CMK (cell line): ENCODE results near the gene APOBEC3A.
"Not testable (repeated sequence)": the region's sequence is repeated elsewhere in the genome, so short reads cannot be mapped to it uniquely, and the experiment has no call there.

Source experiments
- DNase-seq: peaks from one replicate; pipeline ENCODE4 v3.0.0-alpha.2; 2010; ENCODE audit warnings: low read depth

The APOBEC3A gene

DNA sequence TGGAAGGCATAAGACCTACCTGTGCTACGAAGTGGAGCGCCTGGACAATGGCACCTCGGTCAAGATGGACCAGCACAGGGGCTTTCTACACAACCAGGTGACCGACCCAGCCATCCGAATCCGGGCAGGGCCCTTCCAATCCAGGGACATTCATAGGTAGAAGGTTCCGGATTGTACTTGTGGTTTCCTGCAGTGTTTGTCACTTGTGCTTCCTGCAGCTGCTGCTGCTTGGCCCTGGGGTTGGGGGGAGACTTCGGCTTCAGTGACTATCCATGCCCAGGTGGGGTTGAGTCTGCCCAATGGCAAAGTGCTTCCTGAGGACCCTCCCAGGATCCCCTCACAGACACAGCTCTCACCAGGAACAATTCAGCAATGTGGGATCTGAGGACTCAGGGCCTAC lies 2.2 kb downstream of the APOBEC3A start:
- DNase-seq: no peak

DNA sequence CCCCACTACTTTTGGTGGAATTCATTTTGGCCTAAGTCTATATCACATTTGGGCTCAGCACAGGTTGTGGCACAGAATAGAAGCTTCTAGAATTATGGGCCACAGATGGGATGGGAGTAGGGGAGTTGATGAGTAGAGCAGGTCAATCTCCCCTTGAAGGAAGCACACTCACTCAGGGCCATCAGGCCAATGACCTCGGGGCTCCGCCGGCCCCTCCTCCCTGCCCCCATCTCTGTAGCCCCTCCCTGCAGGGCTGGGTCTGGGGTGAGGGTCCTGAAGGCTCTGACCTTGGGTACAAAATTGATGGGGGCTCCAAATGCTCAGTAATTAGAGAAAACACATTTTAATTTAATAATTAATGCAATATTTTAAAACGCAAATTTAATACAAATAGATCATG lies 3.3 kb downstream of the APOBEC3A start:
- DNase-seq: not testable (repeated sequence)

DNA sequence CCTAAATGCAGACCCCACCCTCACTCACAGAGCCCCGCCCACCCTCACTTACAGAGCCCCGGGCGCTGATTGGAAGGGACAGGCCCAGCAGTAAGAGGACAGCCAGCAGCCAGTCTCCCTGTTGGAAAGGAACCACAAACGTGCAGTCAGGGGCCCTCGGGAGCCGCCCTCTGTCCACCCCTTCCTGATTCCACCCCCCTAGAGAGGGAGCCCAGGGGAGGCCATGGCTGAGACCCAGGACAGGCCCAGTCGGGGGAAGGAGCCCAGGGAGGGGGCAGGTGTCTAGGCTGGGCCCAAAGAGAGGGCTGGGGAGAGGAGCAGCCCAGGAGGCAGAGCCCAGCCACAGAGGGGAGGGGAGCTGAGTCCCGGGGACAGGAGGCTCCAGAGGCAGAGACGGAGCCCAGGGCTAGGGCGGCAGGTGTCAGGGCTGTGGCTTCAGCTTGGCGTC lies 5.9 kb downstream of the APOBEC3A start:
- not testable (repeated sequence) for DNase-seq

DNA sequence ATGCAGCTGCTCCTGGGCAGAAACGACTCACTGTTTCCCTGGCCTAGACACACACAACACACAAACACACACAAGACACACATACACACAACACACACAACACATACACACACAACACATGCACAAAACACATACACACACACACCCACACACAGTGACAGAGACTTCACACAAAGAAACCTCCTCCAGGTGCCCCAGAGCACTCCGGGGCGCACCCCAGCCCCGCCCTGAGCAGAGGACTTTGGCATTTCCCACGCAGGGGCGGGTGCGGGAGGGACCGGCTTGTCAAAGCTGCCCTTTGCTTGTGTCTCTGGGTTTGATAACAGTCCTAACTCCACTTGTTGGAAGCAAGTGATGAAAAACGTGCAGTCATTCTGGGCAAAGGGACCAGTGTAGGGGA lies 6.5 kb downstream of the APOBEC3A start:
- DNase-seq: no peak

DNA sequence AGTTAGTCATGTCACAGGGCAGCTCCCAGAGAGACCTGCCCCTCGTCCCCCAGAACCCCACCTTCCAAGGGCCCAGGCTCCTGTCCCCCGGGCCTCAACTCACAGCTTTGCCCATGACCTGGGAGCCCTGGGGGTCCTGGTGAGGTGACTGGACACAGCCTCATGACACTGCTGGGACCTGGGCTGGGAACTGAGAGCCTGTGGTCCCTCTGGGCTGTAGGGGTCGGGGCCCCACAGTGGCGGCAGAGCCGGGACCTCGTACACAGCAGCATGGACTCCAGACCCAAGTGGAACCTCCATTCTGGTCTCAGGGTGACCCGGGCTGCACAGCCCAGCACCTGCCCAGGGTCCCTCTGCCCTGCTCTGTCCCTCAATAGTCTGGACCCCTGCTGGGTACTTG lies 6.9 kb downstream of the APOBEC3A start:
- DNase-seq: no peak

DNA sequence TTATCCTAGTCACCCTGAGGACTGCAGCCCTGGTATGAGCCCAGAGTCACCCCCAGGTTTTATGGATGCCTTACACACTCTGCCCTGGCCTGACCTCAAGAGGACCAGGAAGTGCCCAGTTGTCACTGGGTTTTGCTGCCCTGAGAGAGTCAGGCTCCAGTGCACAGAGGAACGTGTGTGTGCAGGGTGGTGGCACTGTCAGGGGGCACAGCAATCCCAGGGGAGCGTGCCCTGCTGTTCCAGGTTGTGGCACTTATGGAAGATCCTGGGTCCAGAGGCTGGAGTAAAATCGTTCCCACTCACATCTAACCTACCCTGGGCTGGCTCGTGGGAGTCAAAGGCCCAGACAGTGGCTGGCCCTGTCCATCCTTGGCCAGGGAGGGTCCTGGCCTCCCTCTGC lies 7.6 kb downstream of the APOBEC3A start:
- no peak for DNase-seq

DNA sequence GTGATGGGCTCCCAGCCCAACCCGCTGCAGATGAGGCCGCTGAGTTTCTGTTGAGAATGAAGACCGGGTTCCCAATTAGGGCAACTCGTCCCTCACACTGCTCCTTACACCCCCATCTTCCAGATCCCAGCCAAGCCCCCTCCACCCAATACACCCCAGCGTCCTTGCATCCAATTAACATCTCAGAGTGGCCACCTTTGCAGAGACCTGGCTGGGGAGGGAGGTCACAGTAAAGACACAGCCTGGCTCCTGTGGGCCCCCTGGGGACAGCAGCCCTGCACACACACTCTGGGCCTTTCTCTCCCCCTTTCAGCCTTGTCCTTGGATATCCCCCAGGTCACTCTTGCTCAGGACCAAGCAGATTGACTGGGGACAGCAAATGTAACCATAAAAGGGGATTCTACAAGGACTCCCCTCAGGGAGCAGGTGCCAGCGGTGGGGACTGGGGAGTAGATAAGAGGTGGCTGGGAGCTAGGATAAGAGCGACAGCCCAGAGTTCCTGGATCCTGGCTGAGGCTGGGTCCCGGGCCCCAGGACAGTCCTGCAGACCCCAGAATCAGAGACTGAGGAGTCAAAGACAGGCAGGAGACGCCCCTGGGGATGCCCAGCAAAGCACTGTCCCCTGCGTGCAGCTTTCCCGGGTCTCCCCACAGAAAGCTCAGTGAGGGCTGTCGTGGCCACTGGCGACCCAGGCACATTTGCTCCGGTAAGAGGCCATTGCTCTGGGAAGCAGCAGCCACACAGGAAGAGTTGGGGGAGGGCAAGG lies 8.4 kb downstream of the APOBEC3A start:
- DNase-seq: no peak

DNA sequence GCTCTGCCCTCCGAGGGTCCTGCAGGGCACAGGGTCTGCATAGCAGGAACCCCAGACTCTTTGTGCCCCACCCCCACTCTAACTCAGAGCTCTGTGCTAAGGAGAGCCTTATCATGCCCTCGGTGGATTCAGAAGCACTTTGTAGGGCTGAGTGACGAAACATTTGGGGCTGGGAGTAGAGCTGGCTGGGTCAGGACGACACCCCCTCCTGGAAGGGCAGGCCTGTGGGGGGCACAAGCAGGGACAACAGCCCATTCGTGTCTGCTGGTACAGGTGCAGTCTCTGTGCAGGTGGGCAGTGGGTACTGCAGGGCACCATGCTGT lies 8.9 kb downstream of the APOBEC3A start:
- no peak for DNase-seq

DNA sequence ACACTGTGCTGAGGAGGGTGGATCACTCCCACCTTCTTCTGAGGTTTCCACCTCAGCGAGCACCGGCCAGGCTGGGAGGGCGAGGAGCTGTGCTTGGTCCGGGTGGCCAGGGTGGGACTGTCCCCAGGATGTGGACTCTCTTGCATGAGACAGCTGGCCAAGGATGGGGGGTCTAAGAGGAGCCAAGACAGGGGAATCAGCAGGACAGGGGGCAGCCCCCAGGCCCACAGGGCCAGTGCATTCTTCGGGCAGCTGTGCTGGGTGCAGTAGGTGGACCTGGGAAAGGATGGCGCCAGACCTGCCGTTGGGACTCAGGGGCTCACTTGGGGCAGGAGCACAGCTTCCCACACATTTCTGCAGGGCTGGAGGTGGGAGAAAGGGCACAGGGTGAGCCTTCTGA lies 9.5 kb downstream of the APOBEC3A start:
- no peak for DNase-seq

DNA sequence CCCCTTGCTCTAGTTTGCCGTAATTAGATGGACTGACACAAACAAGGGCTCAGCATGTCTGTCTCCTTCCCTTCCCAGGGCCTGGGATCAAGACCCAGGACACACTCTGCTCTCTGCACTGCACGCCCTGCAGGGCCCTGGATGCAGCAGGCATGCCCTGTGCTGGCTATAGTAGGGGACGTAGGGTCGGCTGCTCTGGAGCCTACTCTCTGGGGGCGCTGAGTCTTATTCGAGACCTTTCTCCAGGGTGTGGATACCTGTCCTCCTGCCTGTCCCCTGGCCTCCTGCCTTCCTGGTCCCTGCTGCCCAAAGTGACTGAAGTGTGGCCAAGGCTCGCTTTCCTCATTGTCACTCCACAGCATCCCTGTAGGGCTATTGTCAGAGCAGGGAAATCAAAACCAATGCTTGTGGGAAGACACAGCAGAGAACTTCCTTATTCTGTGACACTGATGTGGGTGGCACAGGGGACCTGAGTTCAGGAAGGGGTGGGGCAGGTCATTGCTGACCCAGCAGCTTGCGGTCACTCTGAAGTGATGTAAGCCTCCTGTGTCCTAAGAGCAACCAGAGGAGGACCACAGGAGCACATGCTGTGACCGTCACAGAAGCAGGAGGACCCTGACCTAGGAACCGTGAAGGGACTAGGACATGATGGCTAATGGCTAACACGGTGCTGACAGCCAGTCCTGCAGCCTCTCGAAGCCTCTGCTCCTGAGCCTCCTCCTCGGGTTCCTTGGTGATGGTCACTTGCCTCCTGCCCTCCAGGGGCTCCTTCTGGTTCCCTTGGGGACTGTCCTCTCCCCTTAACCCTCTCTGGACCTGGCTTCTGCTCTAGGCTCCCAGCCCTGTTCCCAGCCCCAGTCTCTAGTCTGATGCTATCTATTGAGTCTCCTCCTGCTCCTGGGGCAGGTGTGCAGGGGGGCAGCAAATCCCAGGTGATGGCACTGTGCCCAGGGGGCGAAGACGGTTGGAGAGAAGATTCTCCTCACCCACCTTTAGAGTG lies 10.3 kb downstream of the APOBEC3A start:
- DNase-seq: peak; percentile 50

DNA sequence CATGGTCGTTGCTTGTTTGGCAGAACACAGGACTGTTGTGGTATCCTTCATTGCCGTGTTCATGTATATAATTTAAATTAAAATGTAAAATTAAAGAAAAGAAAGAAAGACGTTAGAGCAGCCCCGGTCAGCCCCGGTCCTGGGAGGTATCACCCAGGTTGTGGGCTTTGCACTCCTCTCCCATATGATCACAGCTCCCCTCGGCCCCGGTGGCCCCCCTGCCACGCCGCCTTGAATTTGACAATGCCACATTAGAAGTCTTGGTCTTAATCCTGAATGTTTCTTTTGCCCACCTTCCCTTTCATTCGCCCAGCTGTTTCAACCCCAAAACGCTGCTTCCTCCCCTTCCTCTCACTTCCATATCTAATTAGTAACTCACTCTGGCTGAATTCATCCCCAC lies 11.4 kb downstream of the APOBEC3A start:
- no peak for DNase-seq

DNA sequence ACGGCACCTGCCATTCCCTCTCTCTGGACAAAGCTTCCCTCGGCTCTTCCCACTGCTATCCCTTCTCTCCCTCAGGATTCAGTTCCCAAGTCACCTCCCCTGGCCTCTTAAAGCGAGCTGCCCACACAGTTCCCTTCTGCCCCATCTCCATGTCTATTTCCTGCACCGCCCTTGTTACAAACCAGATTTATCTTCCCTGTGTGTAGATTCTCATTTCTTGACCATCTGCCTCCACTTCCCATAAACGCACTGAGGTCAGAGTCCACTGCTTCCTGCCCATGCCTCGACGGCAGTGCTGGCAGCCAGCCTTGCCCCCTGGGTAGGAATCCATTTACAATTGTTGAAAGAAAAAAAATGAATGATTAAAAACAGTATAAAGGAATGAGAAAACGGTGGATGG lies 13.1 kb downstream of the APOBEC3A start:
- no peak for DNase-seq

DNA sequence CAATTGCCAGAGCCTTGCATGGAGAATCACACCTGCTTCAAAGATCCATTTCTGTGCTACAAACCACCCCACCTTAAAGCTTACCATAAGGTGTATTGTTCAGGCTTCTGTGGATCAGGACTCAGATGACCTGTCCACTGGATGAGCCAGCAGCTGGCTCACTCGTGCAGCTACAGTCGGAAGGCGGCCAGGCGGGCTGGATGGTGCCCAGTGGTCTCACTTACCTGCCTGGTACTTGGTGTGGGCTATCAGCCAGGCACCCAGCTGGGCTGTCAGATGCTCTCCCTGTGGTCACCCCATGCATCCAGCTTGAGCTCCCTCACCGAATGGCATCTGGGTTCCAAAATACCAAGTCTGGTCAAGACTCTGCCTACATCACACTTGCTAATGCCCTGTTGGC lies 13.8 kb downstream of the APOBEC3A start:
- no peak for DNase-seq

DNA sequence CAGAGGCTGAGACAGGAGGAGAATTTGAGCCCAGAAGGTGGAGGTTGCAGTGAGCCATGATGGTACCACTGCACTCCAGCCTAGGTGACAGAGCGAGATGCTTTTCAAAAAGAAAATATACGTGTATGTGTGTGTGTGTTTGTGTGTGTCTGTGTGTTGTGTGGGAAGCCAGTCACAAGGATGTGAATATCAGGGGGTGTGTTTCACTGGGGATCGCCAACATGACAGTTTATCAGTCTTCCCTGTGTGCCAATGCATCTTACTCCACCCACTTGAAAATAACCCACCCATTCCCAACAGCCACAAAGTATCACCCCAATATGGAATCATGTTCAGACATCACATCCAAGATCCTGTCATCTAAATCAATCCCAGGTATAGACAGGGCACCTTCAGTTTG lies 14.4 kb downstream of the APOBEC3A start:
- no peak for DNase-seq

DNA sequence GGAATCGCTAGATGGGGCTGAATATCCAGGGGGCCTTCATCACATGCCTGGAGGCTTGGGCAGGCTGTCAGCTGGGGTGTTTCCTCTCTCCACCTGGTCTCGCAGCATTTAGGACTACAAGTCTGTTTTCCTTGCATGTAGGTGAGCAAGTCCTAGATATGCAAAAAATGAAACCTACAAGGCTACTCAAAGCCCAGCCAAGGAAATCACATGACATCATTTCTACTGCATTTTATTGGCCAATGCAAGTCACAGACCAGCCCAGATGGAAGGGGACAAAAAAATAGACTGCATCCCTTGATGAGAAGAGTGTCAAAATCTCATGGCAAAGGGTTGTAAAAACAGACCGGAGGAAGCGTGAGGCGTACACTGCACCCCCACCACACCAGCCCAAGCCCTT lies 15.1 kb downstream of the APOBEC3A start:
- DNase-seq: no peak

DNA sequence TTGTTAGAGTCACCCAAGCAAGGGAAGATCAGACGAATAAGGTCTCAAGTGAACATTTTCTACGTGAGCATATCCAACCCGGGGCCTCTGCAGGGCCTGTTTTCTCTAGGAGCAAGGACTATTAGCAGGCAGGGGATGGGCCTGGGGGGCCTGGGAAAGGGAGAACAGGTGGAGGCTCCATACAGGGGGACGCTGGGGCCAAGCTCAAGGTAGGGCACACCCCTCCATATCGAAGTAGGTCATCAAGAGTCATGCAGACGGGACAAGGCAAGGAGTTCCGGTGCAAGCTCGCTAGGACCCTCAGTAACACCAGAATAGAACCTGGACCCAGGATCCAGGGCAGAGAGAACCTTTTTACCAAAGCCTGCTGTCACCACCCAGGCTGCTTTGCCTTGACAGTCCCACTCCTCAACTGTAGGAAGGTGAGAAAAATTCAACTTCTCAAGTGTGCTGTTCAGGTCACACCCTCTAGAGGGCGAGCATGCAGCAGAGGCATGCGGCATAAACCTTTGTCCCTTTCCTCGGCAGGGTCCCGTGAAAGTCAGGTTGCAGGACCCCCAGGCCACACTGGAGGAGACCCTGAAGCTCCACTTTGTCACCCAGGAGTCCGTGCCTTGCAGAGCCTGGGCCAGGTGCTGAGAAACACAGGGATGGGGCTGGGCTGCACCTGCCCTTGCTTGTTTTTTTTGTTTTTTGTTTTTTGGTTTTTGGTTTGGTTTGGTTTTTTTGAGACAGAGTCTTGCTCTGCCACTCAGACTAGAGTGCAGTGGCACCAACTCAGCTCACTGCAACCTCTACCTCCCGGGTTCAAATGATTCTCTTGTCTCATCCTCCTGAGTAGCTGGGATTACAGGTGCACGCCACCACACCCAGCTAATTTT lies 16.1 kb downstream of the APOBEC3A start:
- DNase-seq: no peak

DNA sequence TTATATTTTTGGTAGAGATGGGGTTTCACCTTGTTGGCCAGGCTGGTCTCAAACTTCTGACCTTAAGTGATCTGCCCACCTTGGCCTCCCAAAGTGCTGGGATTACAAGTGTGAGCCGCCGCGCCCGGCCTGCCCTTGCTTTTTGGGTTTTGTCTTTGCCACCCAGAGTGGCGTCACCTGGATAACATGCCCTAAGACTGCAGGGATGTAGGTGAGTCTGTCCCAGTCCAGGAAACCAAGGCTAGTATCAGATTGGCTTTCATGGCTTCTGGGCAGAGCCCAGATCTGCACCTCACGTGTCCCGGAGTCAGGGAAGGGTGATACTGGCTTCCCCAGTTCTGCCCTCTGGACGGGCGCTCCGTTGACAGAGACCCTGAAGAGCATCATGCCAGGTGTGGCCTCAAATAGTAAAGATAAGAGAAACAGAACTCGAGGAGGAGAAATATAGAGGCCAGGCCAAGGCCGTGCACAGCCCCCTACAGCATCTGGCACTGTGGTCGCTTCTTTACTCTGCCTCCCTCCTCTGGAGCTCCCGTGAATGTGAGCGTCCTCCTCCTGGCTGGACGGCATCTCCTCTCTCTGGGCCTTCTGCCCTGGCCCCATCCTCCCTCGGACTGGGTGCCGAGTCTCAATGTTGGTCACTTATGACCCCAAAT lies 16.9 kb downstream of the APOBEC3A start:
- DNase-seq: no peak

DNA sequence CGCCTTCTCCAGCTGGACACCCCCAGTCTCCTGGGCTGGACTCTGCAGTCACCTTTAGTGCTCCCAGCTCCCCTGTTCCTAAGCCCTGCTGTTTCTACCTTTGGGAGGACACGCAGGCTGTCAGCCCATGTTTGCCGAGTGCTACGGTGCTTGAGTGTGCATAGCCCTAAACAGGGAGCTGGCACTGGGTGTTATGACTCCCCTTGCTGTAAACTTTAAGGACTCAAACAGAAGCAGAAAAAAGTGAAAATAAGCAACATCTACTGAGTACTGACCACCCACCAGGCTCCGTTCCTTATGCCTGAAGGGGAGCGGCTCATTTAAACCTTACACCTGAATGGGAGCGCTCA lies 17.4 kb downstream of the APOBEC3A start:
- DNase-seq: no peak

DNA sequence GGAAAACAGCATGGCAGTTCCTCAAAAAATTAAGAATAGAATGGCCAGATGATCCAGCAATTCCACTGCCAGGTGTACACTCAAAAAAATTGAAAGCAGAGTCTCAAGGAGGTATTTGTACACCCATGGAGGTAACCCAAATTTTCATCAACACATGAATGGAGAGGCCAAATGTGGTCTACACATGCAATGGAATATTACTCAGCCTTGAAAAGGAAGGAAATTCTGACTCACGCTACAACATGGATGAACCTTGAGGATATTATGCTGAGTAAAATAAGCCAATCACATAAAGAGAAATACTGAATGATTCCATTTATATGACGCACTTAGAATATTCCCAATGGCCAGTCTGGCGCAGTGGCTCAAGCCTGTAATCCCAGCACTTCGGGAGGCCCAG lies 19.9 kb downstream of the APOBEC3A start:
- not testable (repeated sequence) for DNase-seq

DNA sequence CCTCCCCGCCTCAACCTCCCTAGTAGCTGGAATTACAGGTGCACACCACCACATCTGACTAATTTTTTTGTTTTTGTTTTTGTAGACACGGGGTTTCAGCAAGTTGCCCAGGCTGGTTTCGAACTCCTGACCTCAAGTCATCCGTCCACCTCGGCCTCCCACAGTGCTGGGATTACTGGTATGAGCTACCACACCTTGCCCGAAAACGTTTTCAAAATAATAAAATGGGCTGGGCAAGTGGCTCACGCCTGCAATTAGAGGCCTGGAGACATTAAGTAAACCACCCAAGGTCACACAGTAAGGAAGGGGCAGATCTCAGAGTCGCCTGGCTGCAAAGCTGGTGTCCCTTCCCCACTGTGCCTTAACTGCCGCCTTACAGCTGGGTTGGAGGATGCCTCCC lies 23.2 kb downstream of the APOBEC3A start:
- not testable (repeated sequence) for DNase-seq
